GM12878 (cell line): Measurements from ENCODE around the gene TMEM131L.

Source experiments
- CBX5 ChIP-seq: sonication (generic); IDR thresholded peaks from 2 replicates; pipeline ENCODE4 v1.6.1; 2016; ENCODE audit warnings: low read depth, moderate library complexity, mild to moderate bottlenecking, inconsistent platforms
- EP300 ChIP-seq, 2 experiments: fragments of 150-350 bp in 1 of 2; IDR thresholded peaks; 2 replicates each; pipeline ENCODE4 v1.6.1; 2011 to 2012; ENCODE audit warnings: low read depth in 2 of 2, low read length in 2 of 2, borderline replicate concordance in 1 of 2, improper control_type of control experiment in 1 of 2, inconsistent platforms in 1 of 2; ENCODE audit not compliant: control insufficient read depth in 1 of 2
- JUND ChIP-seq: IDR thresholded peaks from 2 replicates; pipeline ENCODE4 v1.6.1; 2012; ENCODE audit warnings: low read depth, mild to moderate bottlenecking, low read length, improper control_type of control experiment, moderate library complexity
- KDM1A ChIP-seq: fragments of 200-600 bp; sonication (generic); IDR thresholded peaks from 2 replicates; pipeline ENCODE4 v1.6.1; 2016; ENCODE audit warnings: borderline replicate concordance
- MXI1 ChIP-seq: fragments of 150-350 bp; IDR thresholded peaks from 2 replicates; pipeline ENCODE4 v1.6.1; 2011; ENCODE audit warnings: low read depth, mild to moderate bottlenecking, inconsistent platforms, low read length, improper control_type of control experiment
- RCOR1 ChIP-seq: conservative IDR thresholded peaks from 2 replicates; pipeline ENCODE4 v1.6.1; 2012; ENCODE audit warnings: low read depth, low read length, improper control_type of control experiment
- ZSCAN29 ChIP-seq: fragments of 450-650 bp; IDR thresholded peaks from 2 replicates; pipeline ENCODE4 v1.6.1; 2017; ENCODE audit warnings: mild to moderate bottlenecking, moderate library complexity
- TF ChIP-seq, protein P1 (sequence below), 3 experiments: IDR thresholded peaks in 2 of 3; conservative IDR thresholded peaks in 1 of 3; 2 replicates each; pipeline ENCODE4 v1.5.1; 2011; ENCODE audit warnings: low read depth in 3 of 3, low read length in 3 of 3, mild to moderate bottlenecking in 3 of 3, control low read depth in 2 of 3, moderate library complexity in 2 of 3, inconsistent platforms in 1 of 3, mixed read lengths in 1 of 3; ENCODE audit not compliant: control insufficient read depth in 2 of 3, insufficient read depth in 1 of 3; ENCODE audit errors: extremely low read depth in 1 of 3
- TF ChIP-seq, protein P2 (sequence below): fragments of 450-650 bp; formaldehyde crosslinking; IDR thresholded peaks from 2 replicates; pipeline ENCODE4 v1.4.0; 2020; ENCODE audit warnings: mild to moderate bottlenecking, moderate library complexity
- TF ChIP-seq, protein P3 (sequence below): IDR thresholded peaks from 2 replicates; pipeline ENCODE4 v1.6.1; 2011; ENCODE audit warnings: low read depth, low read length, improper control_type of control experiment, borderline replicate concordance
- TF ChIP-seq, protein P4 (sequence below): IDR thresholded peaks from 2 replicates; pipeline ENCODE4 v1.6.1; 2012; ENCODE audit warnings: mild to moderate bottlenecking, low read depth, low read length

DNA sequence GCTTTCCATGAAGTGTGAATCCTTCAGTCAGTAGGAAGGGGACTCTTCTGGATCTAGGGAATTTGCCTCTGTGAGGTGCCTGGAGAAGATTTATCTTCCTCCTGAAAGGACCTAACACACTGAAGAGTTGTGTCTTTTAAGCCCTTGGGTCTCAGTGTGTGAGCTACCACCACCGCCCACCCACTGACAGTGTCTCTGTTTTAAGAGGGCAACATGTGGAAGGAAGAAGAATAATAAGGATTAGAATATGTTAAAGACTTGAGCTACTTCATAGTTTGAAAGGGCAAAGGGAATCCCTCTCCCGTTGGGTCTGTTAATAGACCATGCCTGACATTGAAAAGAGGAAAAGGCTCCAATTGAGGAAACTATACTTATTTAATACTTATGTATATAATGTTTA is 153.7 kb downstream of the TMEM131L start:
- TF ChIP-seq KDM1A (no peak), RCOR1 (no peak), JUND (no peak), MXI1 (no peak), CBX5 (no peak), EP300 (IDR thresholded peaks at IDR 0.05; ENCODE audit: borderline replicate concordance in 1 of 2, control insufficient read depth in 1 of 2, low read depth in 2 of 2, low read length in 2 of 2) (no peak), ZSCAN29 (no peak)
- TF ChIP-seq, protein P1, sequence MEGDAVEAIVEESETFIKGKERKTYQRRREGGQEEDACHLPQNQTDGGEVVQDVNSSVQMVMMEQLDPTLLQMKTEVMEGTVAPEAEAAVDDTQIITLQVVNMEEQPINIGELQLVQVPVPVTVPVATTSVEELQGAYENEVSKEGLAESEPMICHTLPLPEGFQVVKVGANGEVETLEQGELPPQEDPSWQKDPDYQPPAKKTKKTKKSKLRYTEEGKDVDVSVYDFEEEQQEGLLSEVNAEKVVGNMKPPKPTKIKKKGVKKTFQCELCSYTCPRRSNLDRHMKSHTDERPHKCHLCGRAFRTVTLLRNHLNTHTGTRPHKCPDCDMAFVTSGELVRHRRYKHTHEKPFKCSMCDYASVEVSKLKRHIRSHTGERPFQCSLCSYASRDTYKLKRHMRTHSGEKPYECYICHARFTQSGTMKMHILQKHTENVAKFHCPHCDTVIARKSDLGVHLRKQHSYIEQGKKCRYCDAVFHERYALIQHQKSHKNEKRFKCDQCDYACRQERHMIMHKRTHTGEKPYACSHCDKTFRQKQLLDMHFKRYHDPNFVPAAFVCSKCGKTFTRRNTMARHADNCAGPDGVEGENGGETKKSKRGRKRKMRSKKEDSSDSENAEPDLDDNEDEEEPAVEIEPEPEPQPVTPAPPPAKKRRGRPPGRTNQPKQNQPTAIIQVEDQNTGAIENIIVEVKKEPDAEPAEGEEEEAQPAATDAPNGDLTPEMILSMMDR (IDR thresholded peaks at IDR 0.05 in 2 of 3, conservative IDR thresholded peaks at IDR 0.05 in 1 of 3; ENCODE audit: control insufficient read depth in 2 of 3, extremely low read depth in 1 of 3, insufficient read depth in 1 of 3, low read depth in 3 of 3, low read length in 3 of 3) = no peak
- TF ChIP-seq, protein P2, sequence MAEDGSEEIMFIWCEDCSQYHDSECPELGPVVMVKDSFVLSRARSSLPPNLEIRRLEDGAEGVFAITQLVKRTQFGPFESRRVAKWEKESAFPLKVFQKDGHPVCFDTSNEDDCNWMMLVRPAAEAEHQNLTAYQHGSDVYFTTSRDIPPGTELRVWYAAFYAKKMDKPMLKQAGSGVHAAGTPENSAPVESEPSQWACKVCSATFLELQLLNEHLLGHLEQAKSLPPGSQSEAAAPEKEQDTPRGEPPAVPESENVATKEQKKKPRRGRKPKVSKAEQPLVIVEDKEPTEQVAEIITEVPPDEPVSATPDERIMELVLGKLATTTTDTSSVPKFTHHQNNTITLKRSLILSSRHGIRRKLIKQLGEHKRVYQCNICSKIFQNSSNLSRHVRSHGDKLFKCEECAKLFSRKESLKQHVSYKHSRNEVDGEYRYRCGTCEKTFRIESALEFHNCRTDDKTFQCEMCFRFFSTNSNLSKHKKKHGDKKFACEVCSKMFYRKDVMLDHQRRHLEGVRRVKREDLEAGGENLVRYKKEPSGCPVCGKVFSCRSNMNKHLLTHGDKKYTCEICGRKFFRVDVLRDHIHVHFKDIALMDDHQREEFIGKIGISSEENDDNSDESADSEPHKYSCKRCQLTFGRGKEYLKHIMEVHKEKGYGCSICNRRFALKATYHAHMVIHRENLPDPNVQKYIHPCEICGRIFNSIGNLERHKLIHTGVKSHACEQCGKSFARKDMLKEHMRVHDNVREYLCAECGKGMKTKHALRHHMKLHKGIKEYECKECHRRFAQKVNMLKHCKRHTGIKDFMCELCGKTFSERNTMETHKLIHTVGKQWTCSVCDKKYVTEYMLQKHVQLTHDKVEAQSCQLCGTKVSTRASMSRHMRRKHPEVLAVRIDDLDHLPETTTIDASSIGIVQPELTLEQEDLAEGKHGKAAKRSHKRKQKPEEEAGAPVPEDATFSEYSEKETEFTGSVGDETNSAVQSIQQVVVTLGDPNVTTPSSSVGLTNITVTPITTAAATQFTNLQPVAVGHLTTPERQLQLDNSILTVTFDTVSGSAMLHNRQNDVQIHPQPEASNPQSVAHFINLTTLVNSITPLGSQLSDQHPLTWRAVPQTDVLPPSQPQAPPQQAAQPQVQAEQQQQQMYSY (CRISPR knock-in tag) = no peak
- TF ChIP-seq, protein P3, sequence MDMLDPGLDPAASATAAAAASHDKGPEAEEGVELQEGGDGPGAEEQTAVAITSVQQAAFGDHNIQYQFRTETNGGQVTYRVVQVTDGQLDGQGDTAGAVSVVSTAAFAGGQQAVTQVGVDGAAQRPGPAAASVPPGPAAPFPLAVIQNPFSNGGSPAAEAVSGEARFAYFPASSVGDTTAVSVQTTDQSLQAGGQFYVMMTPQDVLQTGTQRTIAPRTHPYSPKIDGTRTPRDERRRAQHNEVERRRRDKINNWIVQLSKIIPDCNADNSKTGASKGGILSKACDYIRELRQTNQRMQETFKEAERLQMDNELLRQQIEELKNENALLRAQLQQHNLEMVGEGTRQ = no peak
- TF ChIP-seq, protein P4, sequence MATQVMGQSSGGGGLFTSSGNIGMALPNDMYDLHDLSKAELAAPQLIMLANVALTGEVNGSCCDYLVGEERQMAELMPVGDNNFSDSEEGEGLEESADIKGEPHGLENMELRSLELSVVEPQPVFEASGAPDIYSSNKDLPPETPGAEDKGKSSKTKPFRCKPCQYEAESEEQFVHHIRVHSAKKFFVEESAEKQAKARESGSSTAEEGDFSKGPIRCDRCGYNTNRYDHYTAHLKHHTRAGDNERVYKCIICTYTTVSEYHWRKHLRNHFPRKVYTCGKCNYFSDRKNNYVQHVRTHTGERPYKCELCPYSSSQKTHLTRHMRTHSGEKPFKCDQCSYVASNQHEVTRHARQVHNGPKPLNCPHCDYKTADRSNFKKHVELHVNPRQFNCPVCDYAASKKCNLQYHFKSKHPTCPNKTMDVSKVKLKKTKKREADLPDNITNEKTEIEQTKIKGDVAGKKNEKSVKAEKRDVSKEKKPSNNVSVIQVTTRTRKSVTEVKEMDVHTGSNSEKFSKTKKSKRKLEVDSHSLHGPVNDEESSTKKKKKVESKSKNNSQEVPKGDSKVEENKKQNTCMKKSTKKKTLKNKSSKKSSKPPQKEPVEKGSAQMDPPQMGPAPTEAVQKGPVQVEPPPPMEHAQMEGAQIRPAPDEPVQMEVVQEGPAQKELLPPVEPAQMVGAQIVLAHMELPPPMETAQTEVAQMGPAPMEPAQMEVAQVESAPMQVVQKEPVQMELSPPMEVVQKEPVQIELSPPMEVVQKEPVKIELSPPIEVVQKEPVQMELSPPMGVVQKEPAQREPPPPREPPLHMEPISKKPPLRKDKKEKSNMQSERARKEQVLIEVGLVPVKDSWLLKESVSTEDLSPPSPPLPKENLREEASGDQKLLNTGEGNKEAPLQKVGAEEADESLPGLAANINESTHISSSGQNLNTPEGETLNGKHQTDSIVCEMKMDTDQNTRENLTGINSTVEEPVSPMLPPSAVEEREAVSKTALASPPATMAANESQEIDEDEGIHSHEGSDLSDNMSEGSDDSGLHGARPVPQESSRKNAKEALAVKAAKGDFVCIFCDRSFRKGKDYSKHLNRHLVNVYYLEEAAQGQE = no peak
